Fibroblast of lung (primary cell): Measurements from ENCODE around the gene NEDD4L.

Experiments used
- EZH2 ChIP-seq: IDR thresholded peaks from 2 replicates; pipeline ENCODE4 v1.5.1; 2012; ENCODE audit warnings: low read length, control low read depth, mild to moderate bottlenecking; ENCODE audit errors: missing control alignments
- TF ChIP-seq, protein P1 (sequence below), 2 donors: IDR thresholded peaks in 1 of 2; conservative IDR thresholded peaks in 1 of 2; 1 replicate in 1 of 2; 2 replicates in 1 of 2; pipeline ENCODE4 v1.5.1; 2011 to 2012; ENCODE audit warnings: low read length in 2 of 2, control low read depth in 1 of 2, inconsistent platforms in 1 of 2, low read depth in 1 of 2, mild to moderate bottlenecking in 1 of 2

DNA sequence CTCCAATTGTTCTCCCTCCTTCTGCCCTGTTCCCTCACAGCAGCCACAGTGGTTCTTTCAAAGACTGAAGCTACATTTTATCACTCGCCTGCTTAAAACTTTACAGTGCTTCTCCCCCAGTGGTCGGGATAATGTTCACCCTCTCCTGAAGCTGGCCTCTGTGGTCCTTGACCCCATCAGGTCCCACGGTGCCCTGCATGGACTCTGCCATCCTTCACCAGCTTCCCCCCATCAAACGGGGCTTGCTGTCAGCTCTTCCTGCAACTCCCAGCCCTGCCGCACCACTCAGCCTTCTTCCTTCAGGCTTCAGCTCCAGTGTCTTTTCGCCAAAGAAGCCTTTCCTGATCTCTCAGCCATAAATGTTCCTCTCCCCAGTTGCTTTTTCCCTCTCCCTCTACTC is 118.1 kb downstream of the NEDD4L start:
- TF ChIP-seq, protein P1, sequence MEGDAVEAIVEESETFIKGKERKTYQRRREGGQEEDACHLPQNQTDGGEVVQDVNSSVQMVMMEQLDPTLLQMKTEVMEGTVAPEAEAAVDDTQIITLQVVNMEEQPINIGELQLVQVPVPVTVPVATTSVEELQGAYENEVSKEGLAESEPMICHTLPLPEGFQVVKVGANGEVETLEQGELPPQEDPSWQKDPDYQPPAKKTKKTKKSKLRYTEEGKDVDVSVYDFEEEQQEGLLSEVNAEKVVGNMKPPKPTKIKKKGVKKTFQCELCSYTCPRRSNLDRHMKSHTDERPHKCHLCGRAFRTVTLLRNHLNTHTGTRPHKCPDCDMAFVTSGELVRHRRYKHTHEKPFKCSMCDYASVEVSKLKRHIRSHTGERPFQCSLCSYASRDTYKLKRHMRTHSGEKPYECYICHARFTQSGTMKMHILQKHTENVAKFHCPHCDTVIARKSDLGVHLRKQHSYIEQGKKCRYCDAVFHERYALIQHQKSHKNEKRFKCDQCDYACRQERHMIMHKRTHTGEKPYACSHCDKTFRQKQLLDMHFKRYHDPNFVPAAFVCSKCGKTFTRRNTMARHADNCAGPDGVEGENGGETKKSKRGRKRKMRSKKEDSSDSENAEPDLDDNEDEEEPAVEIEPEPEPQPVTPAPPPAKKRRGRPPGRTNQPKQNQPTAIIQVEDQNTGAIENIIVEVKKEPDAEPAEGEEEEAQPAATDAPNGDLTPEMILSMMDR (conservative IDR thresholded peaks at IDR 0.05 in 1 of 2, IDR thresholded peaks at IDR 0.05 in 1 of 2; ENCODE audit: low read depth in 1 of 2, low read length in 2 of 2), result no peak
- TF ChIP-seq EZH2, result no peak
